ENCODE measurements around the gene KIF25. TPM values are rescaled to one million over a fixed set of nuclear protein-coding genes. Genes with fewer than 3 reads are reported as not detected.

KIF25 gene
- total RNA-seq, 1 experiment from 2014 or later = 0.59 TPM

- Histone ChIP-seq H3K56ac (ENCODE audit: insufficient read length, low read depth, low read length) (no peak overlapping the region), H3K27me3 (ENCODE audit: insufficient read depth, low read length) (no peaks in the 10 kb centered on the region), H2BK5ac (ENCODE audit: insufficient read length, low read length) (no peak overlapping the region), H3K4me2 (ENCODE audit: insufficient read depth, insufficient read length, low read length) (no peak overlapping the region), H3K79me1 (ENCODE audit: insufficient read depth, low read depth, low read length, poor library complexity, severe bottlenecking) (no peaks in the 10 kb centered on the region), H4K5ac (ENCODE audit: insufficient read length, low read depth, low read length) (no peak overlapping the region), H2BK12ac (ENCODE audit: insufficient read length, low read depth, low read length) (no peak overlapping the region), H2AK5ac (ENCODE audit: insufficient read length, low read length) (no peak overlapping the region), H2AFZ (ENCODE audit: low read length) (no peak overlapping the region), H3K9ac (ENCODE audit: extremely low read depth, insufficient read length, low read length) (no peak overlapping the region), H4K91ac (ENCODE audit: insufficient read length, low read depth, low read length) (no peak overlapping the region), H4K8ac (replicated peaks; ENCODE audit: insufficient read length, low read depth, low read length) (no peak overlapping the region), H4K20me1 (ENCODE audit: control insufficient read depth, insufficient read depth, insufficient read length) (no peaks in the 10 kb centered on the region), H3K18ac (ENCODE audit: insufficient read length, low read depth, low read length) (no peak overlapping the region), H3K4ac (ENCODE audit: low read depth, low read length) (no peak overlapping the region), H2BK15ac (ENCODE audit: low read depth, low read length) (no peak overlapping the region), H3K79me2 (ENCODE audit: insufficient read depth, low read length) (no peaks in the 10 kb centered on the region), H3T11ph (ENCODE audit: low read length) (no peak overlapping the region), H3K23me2 (ENCODE audit: insufficient read length, low read depth, low read length, poor library complexity, severe bottlenecking) (no peaks in the 10 kb centered on the region), H2BK20ac (ENCODE audit: low read depth, low read length, poor library complexity, severe bottlenecking) (no peak overlapping the region), H3K14ac (ENCODE audit: insufficient read depth, low read length) (no peak overlapping the region), H3K4me1 (ENCODE audit: insufficient read depth, low read length) (no peaks in the 10 kb centered on the region; the same call in 1 of the 2 replicates), H3K23ac (ENCODE audit: insufficient read length, low read depth, low read length) (no peak overlapping the region), H3K9me3 (ENCODE audit: control insufficient read depth, low read depth, low read length) (no peaks in the 10 kb centered on the region), H2BK120ac (ENCODE audit: low read depth, low read length, poor library complexity, severe bottlenecking) (no peak overlapping the region), H3K27ac (ENCODE audit: insufficient read length, low read depth, low read length) (no peak overlapping the region)
- no peak for DNase-seq
- H3K36me3 Mint-ChIP-seq (ENCODE audit: insufficient read depth in 1 of 3, low read depth in 3 of 3) = no peaks in the 10 kb centered on the region
- peaks cover 4 to 13% of the 10 kb centered on the region in 2 experiments; a peak in 3 of 4 replicates for H3K4me1 Mint-ChIP-seq
- WGBS (ENCODE audit: extremely low coverage, insufficient read length, low lambda C conversion rate) = no CpG with 5 or more reads among the region's 12 CpGs
- H3K4me3 Mint-ChIP-seq = no peak overlapping the region
- peaks cover 3 to 7% of the 10 kb centered on the region in 2 experiments; a peak in 1 of 5 replicates for H3K9me3 Mint-ChIP-seq
- TF ChIP-seq CTCF (conservative IDR thresholded peaks at IDR 0.05) = no peak
- peak overlapping the region in 1 of 3 experiments; percentile 62; a peak in 1 of 7 replicates for H3K27ac Mint-ChIP-seq
- no peaks in the 10 kb centered on the region for H3K27me3 Mint-ChIP-seq (ENCODE audit: low read depth)
Observed at GRCh38 chr6:167995302-167995701, 2.2 kb upstream of the KIF25 start.

Data from H9 (cell line).